Mesodermal cell (in vitro differentiated cells): Measurements from ENCODE around the gene ARMC12.

Experiments
- H3K27ac ChIP-seq: 2 replicates; pipeline ENCODE4 v1.7.0; 2013; ENCODE audit warnings: mild to moderate bottlenecking, low read depth, low read length, moderate library complexity; ENCODE audit not compliant: severe bottlenecking
- H3K36me3 ChIP-seq: 2 replicates; pipeline ENCODE4 v1.7.1; 2013; ENCODE audit warnings: mild to moderate bottlenecking, low read length, moderate library complexity; ENCODE audit not compliant: control insufficient read depth, insufficient read depth
- H3K4me1 ChIP-seq: one replicate; pipeline ENCODE4 v1.7.1; 2013; ENCODE audit warnings: mild to moderate bottlenecking, low read length; ENCODE audit not compliant: insufficient read depth, control insufficient read depth, poor library complexity, severe bottlenecking
- H3K4me3 ChIP-seq: 2 replicates; pipeline ENCODE4 v1.7.0; 2013; ENCODE audit warnings: low read length, control low read depth, mild to moderate bottlenecking; ENCODE audit not compliant: insufficient read depth, poor library complexity, severe bottlenecking; ENCODE audit errors: extremely low read depth
- H3K9me3 ChIP-seq: 2 replicates; pipeline ENCODE4 v1.7.1; 2013; ENCODE audit warnings: mild to moderate bottlenecking, low read length, moderate library complexity; ENCODE audit not compliant: control insufficient read depth
- WGBS, 2 experiments: methylation state at CpG; one replicate each; pipeline ENCODE4 v1.1.5; 2013; ENCODE audit warnings: missing lambda C conversion rate in 2 of 2; ENCODE audit not compliant: insufficient coverage in 2 of 2; 5-methylcytosine and 5-hydroxymethylcytosine counted together

The ARMC12 gene

DNA sequence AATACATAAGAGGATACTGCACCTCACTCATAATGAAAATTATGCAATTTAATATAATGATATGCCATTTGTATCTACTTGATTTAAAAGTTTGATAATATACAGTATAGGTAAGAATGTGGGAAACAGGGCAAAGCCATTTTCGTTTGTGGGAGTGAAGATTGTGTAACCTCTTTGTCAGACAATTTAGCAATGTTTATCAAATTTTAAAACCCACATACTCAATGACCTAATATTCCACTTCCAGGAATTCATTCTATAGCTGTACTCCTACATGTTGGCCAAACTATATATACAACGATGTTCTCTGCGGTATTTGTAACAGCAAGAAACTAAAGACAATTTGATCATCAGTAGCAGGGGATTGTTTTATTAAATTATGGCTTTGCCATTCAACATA, 30.4 kb upstream of the ARMC12 start:
- H3K4me3 ChIP-seq: no peak overlapping the region
- H3K4me1 ChIP-seq: no peaks in the 10 kb centered on the region
- WGBS, 2 experiments: no CpG with 5 or more reads among the region's 3 CpGs
- H3K9me3 ChIP-seq: peaks cover 6% of the 10 kb centered on the region
- H3K36me3 ChIP-seq: no peaks in the 10 kb centered on the region
- H3K27ac ChIP-seq: no peak overlapping the region

DNA sequence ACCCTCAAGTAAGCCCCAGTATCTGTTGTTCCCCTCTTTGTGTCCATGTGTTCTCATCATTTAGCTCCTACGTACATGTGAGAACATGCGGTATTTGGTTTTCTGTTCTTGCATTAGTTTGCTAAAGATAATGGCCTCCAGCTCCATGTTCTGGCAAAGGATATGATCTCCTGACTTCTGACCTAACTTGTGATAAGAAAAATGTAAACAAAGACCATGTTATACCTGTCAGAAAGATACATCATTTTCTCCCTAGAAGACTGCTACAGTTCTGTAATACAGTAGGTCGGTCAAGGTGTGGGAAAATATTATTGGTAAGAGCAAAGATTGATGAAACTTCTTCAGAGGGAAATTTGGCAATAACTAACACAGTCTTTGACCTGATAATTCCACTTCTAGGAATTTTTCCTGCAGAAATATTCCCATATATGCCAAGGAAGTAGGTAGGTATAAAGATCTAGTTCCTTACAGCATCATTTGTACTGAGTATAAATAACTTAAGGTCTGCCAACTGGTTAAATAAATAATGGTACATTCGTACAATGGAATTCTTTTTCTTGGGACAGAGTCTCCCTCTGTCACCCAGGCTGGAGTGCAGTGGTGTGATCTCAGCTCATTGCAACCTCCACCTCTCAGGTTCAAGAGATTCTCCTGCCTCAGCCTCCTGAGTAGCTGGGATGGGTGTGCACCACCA, 29.0 kb upstream of the ARMC12 start:
- Histone ChIP-seq H3K4me3 (no peak overlapping the region), H3K27ac (no peak overlapping the region), H3K36me3 (no peaks in the 10 kb centered on the region), H3K4me1 (no peaks in the 10 kb centered on the region), H3K9me3 (peaks cover 6% of the 10 kb centered on the region)
- 80% methylated on average over 1 of the region's 4 CpGs; no CpG with 5 or more reads in 1 of the 2 experiments for WGBS, 2 experiments

DNA sequence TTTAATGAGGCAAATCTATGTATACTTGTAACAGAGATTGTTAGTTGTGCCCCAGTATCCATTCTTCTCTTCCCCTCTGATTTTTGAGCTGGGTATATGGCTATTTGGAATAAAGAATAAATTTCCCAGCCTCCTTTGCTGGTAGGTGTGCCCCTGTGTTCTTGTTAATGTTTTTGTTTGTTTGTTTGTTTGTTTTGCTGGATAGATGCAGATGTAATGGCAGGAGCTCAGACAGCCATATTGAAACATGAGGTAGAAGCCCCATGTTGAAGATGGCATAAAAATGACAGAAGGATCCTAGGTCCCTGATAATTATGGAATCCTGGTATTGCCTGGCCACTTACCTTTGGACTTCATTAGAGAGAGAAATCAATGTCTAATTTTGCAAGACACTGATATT, 28.2 kb upstream of the ARMC12 start:
- Histone ChIP-seq H3K36me3 (no peaks in the 10 kb centered on the region), H3K4me1 (no peaks in the 10 kb centered on the region), H3K27ac (no peak overlapping the region), H3K9me3 (peaks cover 4% of the 10 kb centered on the region), H3K4me3 (no peak overlapping the region)

DNA sequence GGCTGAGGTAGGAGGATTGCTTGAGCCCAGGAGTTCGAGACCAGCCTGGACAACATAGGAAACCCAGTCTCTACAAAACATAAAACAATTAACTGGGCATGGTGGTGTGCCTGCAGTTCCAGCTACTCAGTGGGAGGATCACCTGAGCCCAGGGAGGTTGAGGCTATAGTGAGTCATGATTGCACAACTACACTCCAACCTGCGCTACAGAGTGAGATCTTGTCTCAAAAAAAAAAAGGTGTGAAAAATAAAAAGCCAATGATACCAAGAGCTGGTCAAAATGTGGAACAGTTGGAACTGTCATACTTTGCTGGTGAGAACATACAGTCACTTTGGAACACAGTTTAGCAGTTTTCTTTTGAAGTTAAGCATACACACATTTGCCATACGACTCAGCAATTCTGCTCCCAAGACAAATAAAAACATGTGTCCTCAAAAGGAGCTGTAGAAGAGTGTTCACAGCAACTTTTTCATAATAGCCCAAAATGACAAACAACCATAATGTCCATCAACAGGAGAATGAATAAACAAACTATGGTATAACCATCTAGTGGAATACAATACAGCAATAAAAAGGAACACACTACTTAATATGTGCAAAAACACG, 26.5 kb upstream of the ARMC12 start:
- H3K27ac ChIP-seq: no peak overlapping the region
- H3K4me1 ChIP-seq: no peaks in the 10 kb centered on the region
- 95% methylated on average over 2 of the region's 4 CpGs; no CpG with 5 or more reads in 1 of the 2 experiments for WGBS, 2 experiments
- H3K9me3 ChIP-seq: no peaks in the 10 kb centered on the region
- no peak overlapping the region for H3K4me3 ChIP-seq
- H3K36me3 ChIP-seq: no peaks in the 10 kb centered on the region

DNA sequence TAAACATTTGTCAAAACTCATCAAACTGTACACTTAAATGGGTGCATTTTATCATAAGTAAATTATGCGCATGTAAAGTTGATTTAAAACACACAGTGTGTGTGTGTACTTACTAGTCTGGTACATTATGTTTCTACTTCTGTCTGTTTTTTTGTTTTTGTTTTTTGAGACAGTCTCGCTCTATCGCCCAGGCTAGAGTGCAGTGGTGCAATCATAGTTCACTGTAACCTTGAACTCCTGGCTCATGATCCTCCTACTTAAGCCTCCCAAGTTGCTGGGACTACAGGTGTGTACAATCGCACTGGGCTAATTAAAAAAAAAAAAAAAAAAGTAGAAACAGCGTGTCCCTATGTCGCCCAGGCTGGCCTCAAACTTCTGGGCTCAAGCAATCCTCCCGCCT, 25.1 kb upstream of the ARMC12 start:
- Histone ChIP-seq H3K4me3 (no peak overlapping the region), H3K9me3 (no peaks in the 10 kb centered on the region), H3K4me1 (no peaks in the 10 kb centered on the region), H3K36me3 (no peaks in the 10 kb centered on the region), H3K27ac (no peak overlapping the region)
- 93 to 100% methylated on average over 3 to 5 of the region's 7 CpGs for WGBS, 2 experiments

DNA sequence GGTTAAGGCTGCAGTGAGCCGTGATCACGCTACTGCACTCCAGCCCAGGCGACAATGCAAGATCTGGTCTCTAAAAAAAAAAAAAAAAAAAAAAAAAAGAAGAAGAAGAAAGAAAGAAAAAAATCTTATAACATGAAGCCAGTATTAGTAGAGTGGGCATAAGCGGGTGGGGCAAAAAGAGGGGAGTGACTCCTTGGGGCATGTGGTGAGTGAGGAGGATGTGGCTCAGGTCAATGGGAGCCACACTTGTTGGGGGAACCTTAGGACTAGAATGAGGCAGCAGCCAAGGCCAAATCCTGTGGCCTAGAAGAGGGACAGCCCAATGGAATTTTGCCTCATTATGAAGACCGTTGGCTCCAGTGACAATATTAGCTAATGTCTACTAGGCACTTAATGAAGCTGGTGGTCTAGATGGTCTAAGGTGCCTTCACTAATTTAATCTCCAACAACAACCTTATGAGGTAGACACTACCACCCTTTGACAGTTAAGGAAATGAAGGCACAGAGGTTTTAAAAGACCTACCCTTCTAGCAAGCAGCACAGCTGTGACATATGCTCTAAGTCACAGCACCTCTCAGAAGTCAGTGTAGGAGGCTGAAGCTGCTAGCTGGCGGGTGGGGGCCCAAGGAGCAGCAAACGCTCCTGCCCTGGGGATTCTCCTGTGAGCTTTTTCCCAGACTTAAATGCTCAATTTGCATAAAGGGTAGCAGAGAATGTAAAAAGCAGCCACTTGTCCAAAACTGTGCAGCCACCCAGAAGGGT, 23.6 kb upstream of the ARMC12 start:
- Histone ChIP-seq H3K4me3 (no peak overlapping the region), H3K27ac (no peak overlapping the region), H3K4me1 (peaks cover 5% of the 10 kb centered on the region), H3K36me3 (no peaks in the 10 kb centered on the region), H3K9me3 (no peaks in the 10 kb centered on the region)
- WGBS, 2 experiments: 71 to 76% methylated on average over 3 to 6 of the region's 7 CpGs

DNA sequence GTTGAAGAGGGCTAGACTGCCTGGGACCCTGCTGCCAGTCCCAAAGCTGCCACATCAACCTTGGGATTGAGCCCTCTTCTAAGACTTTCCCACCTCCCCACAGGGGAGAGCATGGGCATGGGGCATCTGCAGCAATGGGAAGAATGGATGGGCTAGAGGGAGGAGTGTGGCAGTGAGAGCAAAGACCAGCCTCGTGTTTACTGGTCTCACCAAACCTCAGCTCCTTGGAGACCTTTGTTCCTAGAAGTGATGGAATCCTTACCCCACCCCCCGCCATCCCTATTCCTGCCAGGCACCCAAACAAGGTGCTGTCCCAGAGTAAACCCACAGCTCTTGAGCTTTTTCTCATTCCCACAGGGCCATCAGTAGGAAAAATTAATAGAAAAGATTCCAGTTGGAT, 20.0 kb upstream of the ARMC12 start:
- Histone ChIP-seq H3K4me1 (peaks cover 32% of the 10 kb centered on the region), H3K9me3 (no peaks in the 10 kb centered on the region), H3K27ac (no peak overlapping the region), H3K36me3 (no peaks in the 10 kb centered on the region), H3K4me3 (no peak overlapping the region)
- WGBS, 2 experiments: 60% methylated on average over 2 of the region's 2 CpGs; no CpG with 5 or more reads in 1 of the 2 experiments

DNA sequence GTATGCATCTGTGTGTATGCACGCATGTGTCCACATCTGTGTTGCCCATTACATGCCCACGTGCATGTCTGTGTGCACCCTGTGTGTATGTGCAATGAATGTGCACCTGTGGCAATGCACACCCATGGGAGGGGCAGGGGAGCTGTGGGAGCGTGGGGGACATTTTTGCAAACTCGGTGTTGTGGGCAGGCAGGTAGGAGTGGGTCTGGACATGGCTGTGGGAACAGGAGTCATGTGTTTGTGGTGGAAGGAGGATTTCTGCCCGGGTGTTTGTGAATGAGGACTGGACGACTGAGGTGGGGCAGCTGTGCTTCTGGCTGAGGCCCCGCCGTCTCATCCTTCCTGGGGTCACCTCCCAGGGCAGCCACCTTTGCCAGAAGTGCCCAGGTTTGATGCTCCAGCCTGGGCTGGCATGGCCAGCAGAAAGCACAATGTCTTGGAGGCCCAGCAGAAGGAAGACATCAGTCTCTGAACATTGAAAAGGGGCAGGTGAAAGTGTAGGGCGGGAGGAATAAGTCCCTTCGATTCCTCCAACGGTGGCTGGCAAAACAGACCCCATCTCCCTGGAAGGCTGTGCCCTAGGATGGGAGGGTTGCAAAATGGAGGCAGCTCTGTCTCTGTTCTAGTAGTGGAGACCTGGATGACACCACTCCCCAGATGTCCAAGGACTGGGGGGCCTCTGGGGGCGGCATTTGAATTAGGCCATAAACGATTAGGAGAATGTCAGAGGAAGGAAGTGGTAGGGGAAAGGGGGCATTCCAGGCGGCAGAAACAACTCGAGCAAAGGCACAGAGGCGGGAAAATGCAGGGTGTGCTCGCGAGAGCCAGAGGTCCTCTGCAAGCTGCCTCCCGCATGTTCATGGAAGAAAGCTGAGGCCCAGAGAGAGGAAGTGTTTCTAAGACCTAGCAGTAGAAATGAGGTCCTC, 19.1 kb upstream of the ARMC12 start:
- H3K4me1 ChIP-seq: peaks cover 32% of the 10 kb centered on the region
- H3K4me3 ChIP-seq: no peak overlapping the region
- WGBS, 2 experiments: 79 to 80% methylated on average over 17 to 19 of the region's 19 CpGs
- no peaks in the 10 kb centered on the region for H3K9me3 ChIP-seq
- no peaks in the 10 kb centered on the region for H3K36me3 ChIP-seq
- H3K27ac ChIP-seq: peak overlapping the region; percentile 6

DNA sequence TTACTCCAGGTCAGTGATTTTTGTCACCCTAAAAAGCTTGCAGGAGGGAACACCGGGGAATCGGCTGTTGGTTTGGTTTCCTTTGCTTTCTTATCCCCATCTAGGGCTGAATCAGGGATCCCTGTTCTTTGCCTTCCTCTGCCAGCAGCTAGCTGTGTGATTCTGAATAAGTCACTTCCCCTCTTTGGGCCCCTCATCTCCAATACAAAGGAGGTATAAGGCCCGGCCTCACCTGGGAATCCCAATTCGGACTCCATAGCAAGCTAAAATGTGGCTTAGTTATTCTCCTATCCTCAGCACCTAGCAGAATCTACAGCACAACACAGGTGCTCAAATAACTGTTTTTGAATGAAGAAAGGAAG, 18.5 kb upstream of the ARMC12 start:
- WGBS, 2 experiments: 64 to 76% methylated on average over 2 to 3 of the region's 4 CpGs
- Histone ChIP-seq H3K4me3 (no peak overlapping the region), H3K9me3 (no peaks in the 10 kb centered on the region), H3K36me3 (no peaks in the 10 kb centered on the region), H3K4me1 (peaks cover 32% of the 10 kb centered on the region), H3K27ac (peak overlapping the region; percentile 91)

DNA sequence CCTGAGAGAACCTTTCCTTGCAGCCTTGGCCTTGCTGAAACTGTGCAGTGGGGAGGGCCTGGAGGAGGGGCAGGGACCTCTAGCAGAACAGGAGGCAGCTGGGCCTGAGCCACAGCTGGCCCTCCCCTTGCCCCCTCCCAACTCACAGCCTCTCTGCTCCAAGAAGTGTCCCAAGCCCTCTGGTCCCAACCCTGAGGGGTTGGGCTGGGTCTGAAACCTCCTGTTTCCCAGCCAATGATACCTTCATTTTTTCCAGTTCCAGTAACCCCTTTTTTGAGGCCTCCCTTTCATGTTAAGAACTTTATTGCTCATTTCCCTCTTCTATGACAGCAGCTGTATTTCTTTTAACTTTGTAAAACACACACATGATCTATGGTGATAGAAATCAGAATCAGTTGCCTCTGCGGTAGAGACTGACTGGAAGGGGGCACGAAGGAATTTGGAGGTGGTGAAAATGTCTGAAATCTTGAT, 17.9 kb upstream of the ARMC12 start:
- Histone ChIP-seq H3K9me3 (no peaks in the 10 kb centered on the region), H3K36me3 (no peaks in the 10 kb centered on the region), H3K4me1 (peaks cover 32% of the 10 kb centered on the region), H3K27ac (peak overlapping the region; percentile 91), H3K4me3 (peak overlapping the region; percentile 3)
- WGBS, 2 experiments: 92% methylated on average over 2 of the region's 2 CpGs; no CpG with 5 or more reads in 1 of the 2 experiments
